GM21786 (cell line): ENCODE results near the gene UBE2H.
"Not testable (repeated sequence)": the region's sequence is repeated elsewhere in the genome, so short reads cannot be mapped to it uniquely, and the experiment has no call there.

ENCODE experiments used
- ATAC-seq: cut with Tn5 transposase; IDR thresholded peaks from one replicate; pipeline ENCODE4 v1.9.1; 2021; ENCODE audit not compliant: unreplicated experiment

Gene UBE2H

DNA sequence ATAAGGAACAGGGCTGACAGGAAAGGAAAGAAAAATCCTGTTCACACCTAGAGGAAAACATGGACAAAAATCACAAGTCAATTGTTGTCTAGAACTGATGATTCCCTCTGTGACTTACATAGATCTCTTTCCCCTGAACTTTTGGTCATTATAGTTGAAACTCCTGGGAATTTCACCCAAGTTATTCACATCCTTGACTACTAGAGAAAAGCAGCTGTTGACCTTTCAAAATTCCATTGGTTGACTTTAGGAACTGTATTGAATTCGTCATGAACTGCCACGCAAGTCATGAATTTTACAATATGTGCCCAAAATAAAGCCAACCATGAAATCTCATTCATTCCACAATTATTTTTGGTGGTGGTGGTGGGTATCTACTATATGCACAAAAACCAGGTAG lies 104.3 kb downstream of the UBE2H start:
- no peak for ATAC-seq

DNA sequence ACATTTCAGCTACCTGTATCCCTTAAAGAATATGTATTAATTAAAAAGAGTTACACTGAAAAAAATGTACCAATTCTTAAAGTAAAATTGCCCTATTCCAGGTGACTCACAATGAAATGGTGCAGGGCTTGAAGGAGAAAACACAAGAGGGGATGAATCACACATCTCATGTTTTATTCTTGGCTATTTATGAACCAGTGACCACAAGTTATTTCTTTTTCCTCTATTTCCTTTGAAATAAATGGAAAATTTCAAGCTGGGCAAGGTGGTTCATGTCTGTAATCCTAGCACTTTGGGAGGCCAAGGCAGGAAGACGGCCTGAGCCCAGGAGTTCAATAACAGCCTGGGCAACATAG lies 106.8 kb downstream of the UBE2H start:
- ATAC-seq = no peak

DNA sequence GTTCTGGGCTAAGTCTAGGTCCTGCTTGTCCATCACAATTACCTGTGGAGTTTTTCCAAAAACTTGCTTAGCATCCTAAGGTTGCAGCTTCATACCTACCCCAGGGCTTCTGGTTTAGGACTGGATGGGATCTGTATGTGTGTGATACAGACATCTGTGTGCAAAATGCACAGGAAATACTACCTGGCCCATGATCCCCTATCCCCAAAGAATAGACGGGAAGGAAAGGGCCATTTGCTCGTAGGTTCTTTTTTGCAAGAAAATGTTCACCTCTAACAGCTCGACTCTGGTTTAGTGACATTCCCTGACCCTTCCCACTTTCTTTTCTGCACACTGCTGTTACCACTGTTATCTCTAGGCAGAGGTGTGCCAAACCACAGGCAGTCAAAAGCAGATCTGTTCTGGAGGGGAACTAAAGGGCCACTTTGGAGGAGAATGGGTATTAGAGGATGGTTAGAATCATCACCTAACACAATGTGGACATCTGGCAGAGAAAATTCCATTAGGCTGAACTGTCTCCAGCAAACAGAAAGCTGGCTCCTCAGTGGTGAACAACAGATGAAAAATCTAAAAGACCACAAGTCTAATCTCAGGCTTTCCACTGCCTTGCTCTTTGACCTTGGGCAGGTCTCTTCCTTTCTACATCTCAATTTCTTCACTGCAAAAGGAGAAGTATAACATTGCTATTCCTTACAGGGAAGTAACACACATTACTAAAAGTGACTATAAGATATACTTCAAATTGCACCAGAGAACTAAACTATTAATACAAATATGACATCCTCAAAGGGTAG lies 107.4 kb downstream of the UBE2H start:
- no peak for ATAC-seq

DNA sequence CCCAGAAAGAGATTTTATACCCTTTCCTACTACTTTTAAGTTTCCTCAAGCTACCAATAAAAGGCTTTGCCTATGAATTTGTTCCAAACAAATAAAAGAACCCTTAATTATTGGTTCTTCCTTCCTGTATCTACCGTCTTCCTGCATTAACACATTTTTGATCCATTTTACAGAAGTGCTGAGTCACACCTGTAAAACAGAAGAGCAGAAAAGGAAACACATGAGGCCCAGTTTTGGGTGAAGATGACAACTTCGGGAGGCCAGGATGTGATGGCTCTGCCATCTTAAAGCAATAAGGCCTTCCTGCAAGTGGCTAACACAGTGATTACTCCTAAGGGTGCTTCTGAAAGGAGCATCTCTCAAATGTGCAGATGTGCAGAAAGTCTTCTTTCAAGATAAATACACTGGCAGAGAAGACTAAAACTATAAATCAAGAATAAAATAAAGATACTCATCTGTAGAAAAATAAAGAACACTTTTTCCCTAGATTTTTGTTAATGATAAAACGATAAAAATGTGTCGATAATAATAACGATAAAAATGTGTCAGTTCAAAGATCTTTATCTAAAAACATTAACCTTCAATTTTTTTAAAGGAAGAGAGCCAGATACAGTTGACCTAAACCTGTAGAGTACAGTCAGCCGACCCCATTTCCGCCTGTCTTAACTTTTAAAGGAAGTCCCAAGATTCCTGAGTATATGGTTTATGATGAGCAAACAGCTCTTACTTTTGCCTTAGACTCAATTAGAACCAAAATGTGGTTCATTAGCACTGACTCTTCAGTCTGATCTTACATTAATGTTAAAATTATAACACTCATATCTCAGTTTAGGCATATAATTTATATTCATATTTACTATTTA lies 108.6 kb downstream of the UBE2H start:
- no peak for ATAC-seq

DNA sequence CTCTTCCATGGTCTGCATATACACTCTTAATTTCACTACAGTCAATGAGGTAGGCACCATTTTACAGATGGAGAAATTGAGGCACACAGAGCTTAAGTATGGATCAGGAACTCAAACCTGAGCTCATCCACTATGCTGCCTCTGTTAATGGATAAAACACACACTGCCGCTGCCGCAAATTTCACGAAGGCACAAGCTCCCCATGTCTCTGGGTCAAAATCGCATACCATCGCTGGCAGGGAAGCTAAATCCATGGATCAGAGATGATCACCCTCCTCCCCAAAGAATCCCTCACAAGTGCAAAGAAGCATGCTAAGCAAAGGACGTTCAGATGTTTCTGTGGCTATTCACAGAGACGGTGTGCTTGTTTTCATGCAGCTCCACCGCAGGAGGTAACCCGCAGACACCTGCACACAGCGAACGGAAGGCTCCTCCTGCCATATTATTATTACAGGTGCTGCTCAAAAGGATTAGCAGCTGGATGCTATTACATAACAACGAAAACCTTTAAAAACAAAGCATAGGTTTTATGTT lies 109.3 kb downstream of the UBE2H start:
- ATAC-seq = no peak

DNA sequence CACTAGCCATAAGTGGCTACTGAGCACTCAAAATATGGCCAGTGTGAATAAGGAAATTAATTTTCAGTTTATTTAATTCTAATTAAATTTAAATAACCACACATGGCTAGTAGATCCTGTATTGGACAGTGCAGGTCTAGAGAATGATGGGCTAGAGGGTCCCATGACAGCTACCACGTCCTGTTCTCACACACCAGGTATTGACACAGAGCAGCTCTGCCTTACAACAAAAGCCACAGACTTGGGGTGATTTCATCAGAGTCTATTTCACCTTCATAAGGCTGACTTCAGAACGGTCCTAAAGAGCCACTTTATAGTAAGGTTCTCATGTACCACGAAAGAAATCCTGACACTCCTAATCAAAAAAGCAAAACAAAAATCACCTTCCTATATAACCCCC lies 111.3 kb downstream of the UBE2H start:
- ATAC-seq = no peak

DNA sequence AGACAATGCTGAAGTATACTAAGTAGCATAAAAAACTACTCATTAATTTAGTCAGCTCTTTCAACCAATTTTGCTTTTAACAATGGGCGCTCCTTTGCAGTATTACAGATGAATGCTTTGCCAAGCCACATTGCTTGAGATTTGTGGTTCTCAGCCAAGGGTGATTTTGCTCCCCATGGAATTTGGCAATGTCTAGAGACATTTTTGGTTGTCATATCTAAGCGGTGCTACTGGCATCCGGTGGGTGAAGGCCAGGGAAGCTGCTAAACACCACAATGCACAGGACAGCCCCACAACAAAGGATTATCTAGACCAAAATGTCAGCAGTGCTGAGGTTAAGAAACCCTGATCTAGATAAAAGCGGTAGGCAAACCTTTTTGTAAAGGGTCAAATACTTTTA lies 112.0 kb downstream of the UBE2H start:
- ATAC-seq = no peak

DNA sequence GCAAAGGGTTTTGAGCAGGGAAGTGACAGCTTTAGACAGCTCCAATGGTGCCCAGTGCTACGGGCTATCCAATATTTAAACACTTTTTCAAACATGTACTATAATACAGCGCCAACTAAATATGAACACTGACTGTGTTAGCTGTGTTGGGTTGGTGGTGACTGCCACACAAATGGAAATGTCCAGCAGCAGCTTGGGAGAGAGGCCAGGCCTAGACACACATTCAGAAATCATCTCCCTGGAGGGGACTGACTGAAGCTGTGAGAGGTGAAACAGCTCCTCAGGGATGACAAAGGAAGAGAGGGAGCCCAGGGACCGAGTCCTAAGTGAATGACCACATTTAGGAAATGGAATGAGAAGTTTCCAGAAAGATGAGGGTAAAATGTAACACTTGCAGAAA lies 115.8 kb downstream of the UBE2H start:
- no peak for ATAC-seq

DNA sequence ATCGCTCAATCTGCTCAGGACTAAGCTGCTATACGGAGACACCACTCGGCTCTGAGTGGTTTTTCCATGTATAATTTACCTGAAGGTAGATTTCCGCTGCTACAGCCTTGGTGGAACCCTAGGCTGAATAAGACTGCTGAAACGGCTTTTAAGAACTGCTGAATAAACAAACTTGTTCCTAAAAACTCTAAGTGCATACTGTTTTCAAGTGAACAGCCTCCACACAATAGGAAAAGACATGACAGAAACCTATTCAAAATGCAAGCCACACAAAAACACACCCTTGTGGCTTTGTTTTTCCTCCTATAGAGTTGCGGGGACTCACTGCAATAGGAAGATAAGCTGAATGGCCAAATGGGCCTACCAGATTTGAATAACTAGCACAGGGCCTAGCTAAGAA lies 117.2 kb downstream of the UBE2H start:
- no peak for ATAC-seq

DNA sequence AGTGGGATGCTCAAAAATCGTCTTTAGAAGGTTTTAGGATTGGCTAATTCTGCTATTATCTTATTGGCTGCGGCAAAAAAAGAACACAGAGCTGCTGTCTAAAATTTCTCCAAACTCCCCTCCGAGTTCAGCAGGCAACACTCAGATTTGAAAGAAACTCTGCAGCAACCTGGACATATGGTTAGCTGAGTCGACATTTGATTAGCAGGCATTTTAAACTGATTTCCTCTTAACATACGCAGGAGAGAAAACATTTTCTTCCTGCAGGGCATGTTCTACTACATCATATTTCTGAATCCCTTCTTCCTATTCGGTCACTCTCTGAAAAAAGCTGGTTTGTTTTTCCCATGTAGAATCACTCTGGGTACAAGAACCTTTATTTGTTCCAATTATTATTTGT lies 119.4 kb downstream of the UBE2H start:
- not testable (repeated sequence) for ATAC-seq

DNA sequence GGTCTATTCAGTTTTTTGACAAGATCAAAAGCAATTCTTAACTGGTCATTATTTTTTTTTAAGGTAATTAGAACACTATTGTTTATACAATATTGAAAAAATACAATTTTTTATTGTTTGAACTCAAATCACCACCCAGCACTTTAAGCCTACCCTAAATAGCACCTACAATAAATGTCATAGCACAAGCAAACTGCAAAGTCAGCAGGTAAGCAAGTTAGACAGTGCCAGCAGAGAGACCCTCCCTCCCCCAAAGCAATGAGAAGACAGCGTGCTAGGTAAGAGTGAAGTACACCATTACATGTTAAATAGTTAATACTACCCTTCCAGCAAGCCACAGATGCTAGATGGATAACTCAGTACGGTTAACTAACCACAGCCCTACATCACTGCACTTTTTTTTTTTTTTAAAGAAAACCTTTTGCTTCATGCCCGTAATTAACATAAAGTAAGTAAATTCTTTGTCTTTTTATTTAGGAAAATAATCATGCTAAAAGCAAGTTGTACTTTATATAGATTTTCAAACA lies 120.0 kb downstream of the UBE2H start:
- no peak for ATAC-seq

DNA sequence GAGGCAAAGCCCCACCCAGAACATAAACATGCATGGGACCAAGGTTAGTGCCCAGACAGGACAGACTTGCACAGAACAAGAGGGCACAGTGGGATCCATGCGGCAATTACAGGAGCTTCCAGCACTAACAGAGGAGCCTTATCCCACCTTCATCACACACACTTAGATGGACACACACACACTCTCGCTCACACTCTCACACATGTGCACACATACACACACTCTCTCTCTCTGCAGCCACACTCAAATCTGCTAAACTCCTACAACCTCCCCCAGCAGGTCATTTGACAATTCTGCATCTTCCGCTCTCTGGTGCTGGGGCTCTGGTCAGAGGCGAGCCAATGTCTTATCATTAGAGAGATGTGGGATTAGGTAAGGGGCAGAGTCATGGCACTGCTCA lies 120.5 kb downstream of the UBE2H start:
- ATAC-seq = no peak

DNA sequence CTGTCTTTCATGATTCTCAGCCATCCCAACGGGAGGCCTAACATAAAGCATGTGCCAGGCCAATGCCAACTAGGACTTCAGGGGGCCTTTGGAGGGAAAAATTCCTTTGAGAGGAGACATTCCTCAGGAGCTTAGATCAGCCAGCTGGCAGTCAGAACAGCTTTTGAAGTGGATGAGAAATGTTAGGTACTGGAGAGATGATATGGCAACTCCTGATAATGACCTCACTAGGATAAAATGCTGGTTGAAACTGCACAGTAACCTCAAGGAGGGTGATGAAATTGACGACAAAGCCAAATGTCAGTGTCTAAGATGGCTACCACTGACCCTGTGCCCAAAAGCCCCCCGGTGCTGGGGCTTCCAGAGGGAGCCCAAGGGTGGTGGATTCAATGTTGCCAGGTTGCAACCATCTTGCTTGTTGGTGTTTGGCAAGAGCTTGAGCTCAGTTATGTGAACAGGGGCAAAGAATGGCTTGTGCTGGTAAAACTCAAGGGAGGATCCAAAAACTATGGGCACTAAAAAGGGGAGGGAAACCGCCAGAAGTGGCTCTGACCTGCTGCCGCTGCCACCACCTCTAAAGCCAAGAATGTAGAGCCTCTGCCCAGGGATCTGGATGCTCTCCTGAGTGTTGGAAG lies 121.2 kb downstream of the UBE2H start:
- ATAC-seq = no peak

DNA sequence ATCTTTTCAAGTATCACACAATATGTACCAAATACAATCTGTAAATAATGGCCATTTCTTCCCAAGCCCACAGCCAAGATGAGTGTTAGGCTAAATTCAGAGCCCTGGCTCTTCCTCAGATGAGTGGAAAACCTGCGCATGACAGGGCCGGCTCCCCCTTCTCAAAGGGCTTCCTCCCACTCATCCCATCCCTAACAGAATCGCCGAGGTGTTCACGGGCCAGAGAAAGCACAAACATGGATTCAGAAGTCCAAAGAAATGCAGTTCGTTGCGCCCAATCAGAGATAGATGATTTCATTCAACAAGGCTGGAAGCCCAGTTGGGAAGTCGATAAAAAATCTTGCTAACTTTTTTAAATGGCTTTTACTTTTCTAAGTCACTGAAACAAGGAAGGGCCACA lies 121.8 kb downstream of the UBE2H start:
- ATAC-seq = no peak

DNA sequence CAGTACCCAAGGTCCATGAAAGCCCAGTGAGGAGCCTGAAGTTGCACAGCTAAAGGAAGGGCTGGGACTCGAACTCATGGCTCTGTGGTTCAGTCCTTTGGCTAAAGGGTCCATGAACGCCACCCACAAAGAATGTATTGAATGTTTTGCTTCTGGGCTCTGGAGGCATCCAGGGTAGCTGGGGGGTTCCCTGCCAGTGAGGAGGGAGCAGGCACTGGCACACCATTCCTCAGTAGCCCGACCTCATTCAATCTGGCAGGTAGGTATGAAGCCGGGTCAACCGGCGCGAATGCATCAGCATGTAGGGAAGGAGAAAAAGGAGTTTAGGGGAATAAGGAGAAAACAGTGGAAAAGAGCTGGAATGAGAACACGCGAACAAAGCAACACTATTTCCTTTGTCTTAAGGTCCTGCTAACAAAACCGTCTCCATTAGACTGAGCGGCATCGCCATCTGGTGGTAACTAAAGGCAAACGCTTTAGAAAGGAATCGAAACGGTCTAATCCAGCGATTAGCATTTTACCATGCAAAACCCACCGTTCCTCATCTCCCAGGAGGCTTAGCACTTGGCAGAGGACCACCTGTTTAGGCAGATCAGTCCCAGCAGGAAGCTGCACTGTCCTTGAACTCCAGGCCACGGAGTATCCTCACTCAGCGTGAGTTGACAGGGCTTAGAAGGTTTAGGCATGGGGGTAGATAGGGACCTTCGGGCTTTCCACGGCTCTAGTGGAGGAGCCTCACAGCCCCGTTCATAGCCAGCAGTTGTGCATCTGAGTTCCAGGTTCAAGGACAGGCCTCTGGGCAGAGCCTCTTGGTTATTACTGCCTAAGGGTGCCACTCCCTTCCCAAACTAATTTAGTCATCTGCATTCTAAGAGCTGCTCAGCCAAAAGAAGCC lies 122.8 kb downstream of the UBE2H start:
- ATAC-seq = no peak

DNA sequence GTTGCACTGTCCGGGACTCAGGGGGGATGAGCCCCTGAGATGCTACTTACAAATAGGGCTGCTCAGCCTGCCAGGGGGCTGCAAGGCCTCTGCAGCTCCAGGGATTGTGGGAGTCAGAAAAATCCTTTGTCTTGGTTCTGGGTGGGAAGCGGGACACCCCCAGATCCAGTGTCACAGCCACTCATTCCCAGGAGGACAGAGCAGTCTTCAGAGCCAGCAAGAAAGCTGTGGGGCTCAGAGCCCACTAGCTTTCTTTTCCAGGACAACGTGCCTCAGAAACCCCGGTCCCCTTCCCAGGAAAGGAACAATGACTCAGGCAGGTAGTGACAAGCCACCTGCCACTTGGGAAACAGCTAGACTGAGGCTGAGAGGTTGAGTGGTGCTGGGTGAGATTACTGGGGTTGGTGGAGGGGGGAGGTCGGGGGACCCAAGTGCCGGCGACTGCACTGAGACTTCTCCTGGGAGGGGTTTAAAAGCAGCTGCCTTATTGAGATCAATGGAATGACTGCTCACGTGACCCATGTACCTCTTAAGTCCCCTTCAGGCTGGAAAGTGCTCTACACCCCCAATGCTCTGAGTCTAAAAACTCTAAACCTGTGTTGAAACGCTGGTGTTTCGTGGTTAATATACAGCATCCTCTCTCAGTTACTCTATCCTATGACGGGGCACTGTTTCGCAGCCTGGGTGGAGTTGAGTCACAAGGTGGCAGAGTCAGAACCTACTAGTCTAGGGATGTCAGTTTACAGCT lies 123.6 kb downstream of the UBE2H start:
- ATAC-seq = no peak

DNA sequence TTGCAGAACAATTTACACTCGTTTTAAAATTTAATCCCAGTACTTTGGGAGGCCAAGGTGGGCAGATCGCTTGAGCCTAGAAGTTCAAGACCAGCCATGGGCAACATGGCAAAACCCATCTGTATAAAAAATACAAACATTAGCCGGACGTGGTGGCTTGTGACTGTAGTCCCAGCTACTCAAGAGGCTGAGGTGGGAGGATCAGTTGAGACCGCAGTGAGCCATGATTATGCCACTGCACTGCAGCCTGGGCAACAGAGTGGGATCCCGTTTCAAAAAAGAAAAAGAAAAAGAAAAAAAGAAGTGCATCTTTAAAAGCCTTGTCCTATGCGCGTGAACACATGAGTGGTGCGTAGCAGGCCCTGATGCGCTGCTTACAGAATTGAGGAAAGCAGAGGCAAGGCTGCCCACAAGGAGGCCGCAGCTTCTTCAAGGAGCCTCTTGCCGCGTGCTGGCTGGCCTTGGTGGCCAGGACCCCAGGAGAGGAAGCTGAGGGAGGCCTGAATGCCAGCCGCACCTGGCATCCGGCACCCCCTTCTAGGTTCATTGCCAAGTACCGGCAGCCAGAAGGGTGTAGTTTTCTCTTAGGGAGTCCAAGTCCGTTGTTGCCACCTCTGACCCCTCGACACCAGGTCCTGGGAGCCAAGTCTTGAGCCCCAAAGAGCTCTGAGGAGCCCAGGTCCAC lies 124.5 kb downstream of the UBE2H start:
- ATAC-seq = no peak

DNA sequence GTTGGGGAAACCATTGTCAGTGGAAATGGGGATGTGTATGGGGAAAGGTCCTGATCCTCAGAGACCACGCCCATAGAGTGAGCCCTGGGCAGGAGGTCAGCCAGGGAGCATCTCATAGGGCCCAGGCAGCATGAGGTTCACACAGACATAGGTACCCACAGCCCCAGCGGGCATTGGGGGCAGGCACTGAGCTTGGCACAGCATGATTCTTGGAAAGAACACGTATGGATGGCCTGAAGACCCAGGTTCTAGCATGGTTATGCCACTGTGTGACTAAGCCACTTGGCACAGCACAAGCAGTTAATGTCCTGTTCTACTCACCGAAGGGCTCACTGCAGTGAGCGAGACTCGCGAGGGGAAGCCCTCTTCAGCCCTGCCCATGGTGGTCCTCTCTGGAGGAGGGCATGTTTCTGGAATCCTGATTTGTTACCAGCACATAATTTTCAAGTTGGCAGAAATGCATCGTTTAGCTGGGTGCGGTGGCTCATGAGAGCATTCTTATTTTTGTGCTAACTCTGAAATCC lies 125.2 kb downstream of the UBE2H start:
- no peak for ATAC-seq

DNA sequence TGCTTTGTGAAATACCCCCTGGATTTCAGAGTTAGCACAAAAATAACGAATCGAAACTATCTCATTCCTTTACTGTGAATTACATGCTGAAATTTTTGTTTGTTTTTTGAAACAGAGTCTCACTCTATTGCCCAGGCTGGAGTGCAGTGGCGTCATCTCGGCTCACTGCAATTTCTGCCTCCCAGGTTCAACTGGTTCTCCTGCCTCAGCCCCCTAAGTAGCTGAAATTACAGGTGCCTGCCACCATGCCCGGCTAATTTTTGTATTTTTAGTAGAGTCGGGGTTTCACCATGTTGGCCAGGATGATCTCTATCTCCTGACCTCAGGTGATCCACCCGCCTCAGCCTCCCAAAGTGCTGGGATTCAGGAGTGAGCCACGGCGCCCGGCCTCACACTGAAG lies 125.9 kb downstream of the UBE2H start:
- ATAC-seq = not testable (repeated sequence)
